Activated T-helper 17 cell treated with anti-CD3 and anti-CD28 coated beads, Interleukin-2, amount 50 U/mL, for 72 hours (primary cell): ENCODE measurements around the gene PCDHA8. TPM values are rescaled to one million over a fixed set of nuclear protein-coding genes. Genes with fewer than 3 reads are reported as not detected.
"Not testable (repeated sequence)": the region's sequence is repeated elsewhere in the genome, so short reads cannot be mapped to it uniquely, and the experiment has no call there.

ENCODE experiments used
- ATAC-seq: fragments of 150-1000 bp; cut with Tn5 transposase; replicated peaks from 2 replicates; pipeline ENCODE4 v1.10.0; 2021; ENCODE audit warnings: mild to moderate bottlenecking, moderate library complexity
- H3K27ac Mint-ChIP-seq: one replicate; pipeline ENCODE4 v1.8.0; 2022; ENCODE audit warnings: mixed read lengths
- H3K27me3 Mint-ChIP-seq: one replicate; pipeline ENCODE4 v1.8.0; 2022; ENCODE audit warnings: mixed read lengths
- H3K36me3 Mint-ChIP-seq: one replicate; pipeline ENCODE4 v1.8.0; 2022; ENCODE audit warnings: low read depth, mild to moderate bottlenecking, mixed read lengths
- H3K4me1 Mint-ChIP-seq: one replicate; pipeline ENCODE4 v1.8.0; 2022; ENCODE audit warnings: mixed read lengths
- H3K4me3 Mint-ChIP-seq: one replicate; pipeline ENCODE4 v1.8.0; 2022; ENCODE audit warnings: mild to moderate bottlenecking, mixed read lengths
- H3K9me3 Mint-ChIP-seq: one replicate; pipeline ENCODE4 v1.8.0; 2022; ENCODE audit warnings: mixed read lengths
- total RNA-seq, 2 donors: library from RNA; stranded (reverse); gene quantifications; one replicate each; pipeline ENCODE4 v1.2.3, GENCODE V29; 2022

PCDHA8 gene, protein sequence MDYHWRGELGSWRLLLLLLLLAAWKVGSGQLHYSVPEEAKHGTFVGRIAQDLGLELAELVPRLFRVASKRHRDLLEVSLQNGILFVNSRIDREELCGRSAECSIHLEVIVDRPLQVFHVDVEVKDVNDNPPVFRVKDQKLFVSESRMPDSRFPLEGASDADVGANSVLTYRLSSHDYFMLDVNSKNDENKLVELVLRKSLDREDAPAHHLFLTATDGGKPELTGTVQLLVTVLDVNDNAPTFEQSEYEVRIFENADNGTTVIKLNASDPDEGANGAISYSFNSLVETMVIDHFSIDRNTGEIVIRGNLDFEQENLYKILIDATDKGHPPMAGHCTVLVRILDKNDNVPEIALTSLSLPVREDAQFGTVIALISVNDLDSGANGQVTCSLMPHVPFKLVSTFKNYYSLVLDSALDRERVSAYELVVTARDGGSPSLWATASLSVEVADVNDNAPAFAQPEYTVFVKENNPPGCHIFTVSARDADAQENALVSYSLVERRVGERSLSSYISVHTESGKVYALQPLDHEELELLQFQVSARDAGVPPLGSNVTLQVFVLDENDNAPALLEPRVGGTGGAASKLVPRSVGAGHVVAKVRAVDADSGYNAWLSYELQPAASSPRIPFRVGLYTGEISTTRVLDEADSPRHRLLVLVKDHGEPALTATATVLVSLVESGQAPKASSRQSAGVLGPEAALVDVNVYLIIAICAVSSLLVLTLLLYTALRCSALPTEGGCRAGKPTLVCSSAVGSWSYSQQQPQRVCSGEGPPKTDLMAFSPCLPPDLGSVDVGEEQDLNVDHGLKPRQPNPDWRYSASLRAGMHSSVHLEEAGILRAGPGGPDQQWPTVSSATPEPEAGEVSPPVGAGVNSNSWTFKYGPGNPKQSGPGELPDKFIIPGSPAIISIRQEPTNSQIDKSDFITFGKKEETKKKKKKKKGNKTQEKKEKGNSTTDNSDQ
- total RNA-seq: not detected

DNA sequence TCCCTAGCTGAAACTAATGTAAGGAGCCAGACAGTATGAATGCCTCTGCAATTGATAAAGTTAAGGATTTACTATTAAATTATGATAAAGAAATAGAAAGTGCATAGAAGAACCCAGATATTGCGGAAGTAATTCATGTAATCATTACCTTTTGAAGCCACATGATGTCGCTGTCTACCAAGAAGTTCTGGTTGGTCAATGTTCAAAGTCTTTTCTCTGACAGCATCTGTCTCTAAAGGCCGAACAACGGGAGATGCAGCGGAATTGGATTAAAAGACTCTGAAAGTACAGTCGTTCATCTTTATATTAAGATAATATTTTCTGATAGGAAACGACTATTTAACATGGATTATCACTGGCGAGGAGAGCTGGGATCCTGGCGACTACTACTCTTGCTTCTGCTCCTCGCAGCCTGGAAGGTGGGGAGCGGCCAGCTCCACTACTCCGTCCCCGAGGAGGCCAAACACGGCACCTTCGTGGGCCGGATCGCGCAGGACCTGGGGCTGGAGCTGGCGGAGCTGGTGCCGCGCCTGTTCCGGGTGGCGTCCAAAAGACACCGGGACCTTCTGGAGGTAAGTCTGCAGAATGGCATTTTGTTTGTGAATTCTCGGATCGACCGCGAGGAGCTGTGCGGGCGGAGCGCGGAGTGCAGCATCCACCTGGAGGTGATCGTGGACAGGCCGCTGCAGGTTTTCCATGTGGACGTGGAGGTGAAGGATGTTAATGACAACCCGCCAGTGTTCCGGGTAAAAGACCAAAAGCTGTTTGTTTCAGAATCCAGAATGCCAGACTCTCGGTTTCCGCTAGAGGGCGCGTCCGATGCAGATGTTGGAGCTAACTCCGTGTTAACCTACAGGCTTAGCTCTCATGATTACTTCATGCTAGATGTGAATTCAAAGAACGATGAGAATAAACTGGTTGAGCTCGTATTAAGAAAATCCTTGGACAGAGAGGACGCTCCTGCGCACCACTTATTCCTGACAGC, at the start of gene PCDHA8:
TSS of gene PCDHA8 (plus strand) at position 210 of the 985 bp plus-strand sequence. CDS start at position 345, 135 bp downstream.
- no peak within 1 kb of the TSS for H3K27ac Mint-ChIP-seq

DNA sequence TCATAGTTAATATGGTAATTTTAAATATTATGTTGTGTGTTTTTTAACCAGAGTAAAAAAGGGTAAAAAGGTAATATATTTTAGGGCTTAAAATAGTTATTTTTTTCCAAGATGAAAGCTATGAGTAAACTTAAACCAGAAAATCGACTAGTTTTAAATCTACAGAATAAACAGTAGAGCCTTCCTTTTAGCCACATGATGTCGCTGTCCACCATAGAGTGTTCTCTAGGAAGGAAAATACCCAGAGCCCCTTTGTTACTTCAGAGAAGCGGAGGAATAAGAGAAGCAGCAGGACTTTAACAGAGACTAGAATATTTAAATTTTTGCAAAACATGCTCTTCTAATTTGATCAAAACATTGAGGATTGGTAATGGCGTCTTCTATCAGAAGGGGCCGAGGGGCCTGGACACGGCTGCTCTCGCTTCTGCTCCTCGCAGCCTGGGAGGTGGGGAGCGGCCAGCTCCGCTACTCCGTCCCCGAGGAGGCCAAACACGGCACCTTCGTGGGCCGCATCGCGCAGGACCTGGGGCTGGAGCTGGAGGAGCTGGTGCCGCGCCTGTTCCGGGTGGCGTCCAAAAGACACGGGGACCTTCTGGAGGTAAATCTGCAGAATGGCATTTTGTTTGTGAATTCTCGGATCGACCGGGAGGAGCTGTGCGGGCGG, 46.3 kb upstream of the PCDHA8 start, which contains the start of gene PCDHA2:
TSS of gene PCDHA2 (plus strand) at position 258 of the 664 bp plus-strand sequence.
- H3K4me1 Mint-ChIP-seq: no peaks in the 10 kb centered on the region
- H3K9me3 Mint-ChIP-seq: peaks cover 15% of the 10 kb centered on the region
- no peak for ATAC-seq
- H3K27ac Mint-ChIP-seq: no peak within 1 kb of the TSS
- H3K36me3 Mint-ChIP-seq: no peaks in the 10 kb centered on the region
- H3K27me3 Mint-ChIP-seq: peaks cover 18% of the 10 kb centered on the region
- no peak within 1 kb of the TSS for H3K4me3 Mint-ChIP-seq

More for the DNA sequence above, at the start of gene PCDHA8:
- Mint-ChIP-seq H3K9me3 (peaks cover 4% of the 10 kb centered on the region), H3K27me3 (peaks cover 15% of the 10 kb centered on the region), H3K36me3 (no peaks in the 10 kb centered on the region), H3K4me1 (no peaks in the 10 kb centered on the region), H3K4me3 (no peak within 1 kb of the TSS)
- ATAC-seq: no peak

DNA sequence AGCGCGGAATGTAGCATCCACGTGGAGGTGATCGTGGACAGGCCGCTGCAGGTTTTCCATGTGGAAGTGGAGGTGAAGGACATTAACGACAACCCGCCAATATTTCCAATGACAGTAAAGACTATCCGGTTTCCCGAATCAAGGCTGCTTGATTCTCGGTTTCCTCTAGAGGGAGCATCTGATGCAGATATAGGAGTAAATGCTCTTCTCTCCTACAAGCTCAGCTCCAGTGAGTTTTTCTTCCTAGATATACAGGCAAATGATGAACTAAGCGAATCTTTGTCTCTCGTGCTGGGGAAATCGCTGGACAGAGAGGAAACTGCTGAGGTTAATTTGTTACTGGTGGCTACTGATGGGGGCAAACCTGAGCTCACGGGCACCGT, 45.7 kb upstream of the PCDHA8 start:
- Mint-ChIP-seq H3K27ac (no peak overlapping the region), H3K36me3 (no peaks in the 10 kb centered on the region), H3K9me3 (peaks cover 16% of the 10 kb centered on the region), H3K4me3 (no peak overlapping the region), H3K4me1 (no peaks in the 10 kb centered on the region), H3K27me3 (peaks cover 21% of the 10 kb centered on the region)
- ATAC-seq: no peak

DNA sequence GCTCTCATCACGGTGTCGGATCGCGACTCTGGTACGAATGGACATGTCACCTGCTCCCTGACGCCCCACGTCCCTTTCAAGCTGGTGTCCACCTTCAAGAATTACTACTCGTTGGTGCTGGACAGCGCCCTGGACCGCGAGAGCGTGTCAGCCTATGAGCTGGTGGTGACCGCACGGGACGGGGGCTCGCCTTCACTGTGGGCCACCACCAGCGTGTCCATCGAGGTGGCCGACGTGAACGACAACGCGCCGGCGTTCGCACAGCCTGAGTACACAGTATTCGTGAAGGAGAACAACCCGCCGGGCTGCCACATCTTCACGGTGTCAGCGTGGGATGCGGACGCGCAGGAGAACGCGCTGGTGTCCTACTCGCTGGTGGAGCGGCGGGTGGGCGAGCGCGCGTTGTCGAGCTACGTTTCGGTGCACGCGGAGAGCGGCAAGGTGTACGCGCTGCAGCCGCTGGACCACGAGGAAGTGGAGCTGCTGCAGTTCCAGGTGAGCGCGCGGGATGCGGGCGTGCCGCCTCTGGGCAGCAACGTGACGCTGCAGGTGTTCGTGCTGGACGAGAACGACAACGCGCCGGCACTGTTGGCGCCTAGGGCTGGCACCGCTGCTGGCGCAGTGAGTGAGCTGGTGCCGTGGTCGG, 44.8 kb upstream of the PCDHA8 start:
- H3K27ac Mint-ChIP-seq, ATAC-seq, H3K4me1 Mint-ChIP-seq, H3K36me3 Mint-ChIP-seq, H3K4me3 Mint-ChIP-seq: not testable (repeated sequence)
- Mint-ChIP-seq H3K9me3 (peaks cover 17% of the 10 kb centered on the region), H3K27me3 (peaks cover 18% of the 10 kb centered on the region)

DNA sequence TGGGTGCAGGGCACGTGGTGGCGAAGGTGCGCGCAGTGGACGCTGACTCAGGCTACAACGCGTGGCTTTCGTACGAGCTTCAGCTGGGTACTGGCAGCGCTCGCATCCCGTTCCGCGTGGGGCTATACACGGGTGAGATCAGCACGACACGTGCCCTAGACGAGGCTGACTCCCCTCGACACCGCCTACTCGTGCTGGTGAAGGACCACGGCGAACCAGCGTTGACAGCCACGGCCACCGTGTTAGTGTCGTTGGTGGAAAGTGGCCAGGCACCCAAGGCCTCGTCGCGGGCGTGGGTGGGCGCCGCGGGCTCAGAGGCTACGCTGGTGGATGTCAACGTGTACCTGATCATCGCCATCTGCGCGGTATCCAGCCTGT, 44.3 kb upstream of the PCDHA8 start:
- no peak overlapping the region for H3K4me3 Mint-ChIP-seq
- peaks cover 13% of the 10 kb centered on the region for H3K9me3 Mint-ChIP-seq
- ATAC-seq: no peak
- no peaks in the 10 kb centered on the region for H3K4me1 Mint-ChIP-seq
- peaks cover 16% of the 10 kb centered on the region for H3K27me3 Mint-ChIP-seq
- H3K27ac Mint-ChIP-seq: no peak overlapping the region
- no peaks in the 10 kb centered on the region for H3K36me3 Mint-ChIP-seq

DNA sequence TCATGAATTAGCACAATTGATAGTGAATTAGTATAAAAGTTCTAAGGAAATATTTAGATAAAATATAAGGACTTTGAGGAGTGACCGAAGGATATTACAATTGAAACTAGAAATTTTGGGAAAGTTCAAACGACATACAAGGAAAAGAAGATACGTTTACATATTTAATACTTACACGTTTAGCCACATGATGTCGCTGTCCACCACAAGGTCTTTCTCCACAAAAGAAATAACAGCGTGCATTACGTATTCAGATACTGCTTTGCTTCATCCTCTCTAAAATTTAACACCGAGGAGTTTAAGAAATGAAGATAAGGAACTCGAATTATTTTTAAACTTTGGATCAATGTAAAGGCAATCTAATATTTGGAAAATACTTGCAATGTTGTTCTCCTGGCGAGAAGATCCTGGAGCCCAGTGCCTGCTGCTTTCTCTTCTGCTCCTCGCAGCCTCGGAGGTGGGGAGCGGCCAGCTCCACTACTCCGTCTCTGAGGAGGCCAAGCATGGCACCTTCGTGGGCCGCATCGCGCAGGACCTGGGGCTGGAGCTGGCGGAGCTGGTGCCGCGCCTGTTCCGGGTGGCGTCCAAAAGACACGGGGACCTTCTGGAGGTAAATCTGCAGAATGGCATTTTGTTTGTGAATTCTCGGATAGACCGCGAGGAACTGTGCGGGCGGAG, 40.0 kb upstream of the PCDHA8 start, which contains the start of gene PCDHA3:
TSS of gene PCDHA3 (plus strand) at position 242 of the 678 bp plus-strand sequence.
- Mint-ChIP-seq H3K27ac (no peak within 1 kb of the TSS), H3K27me3 (peaks cover 15% of the 10 kb centered on the region), H3K4me3 (no peak within 1 kb of the TSS), H3K9me3 (peaks cover 10% of the 10 kb centered on the region), H3K4me1 (no peaks in the 10 kb centered on the region), H3K36me3 (no peaks in the 10 kb centered on the region)
- no peak for ATAC-seq

DNA sequence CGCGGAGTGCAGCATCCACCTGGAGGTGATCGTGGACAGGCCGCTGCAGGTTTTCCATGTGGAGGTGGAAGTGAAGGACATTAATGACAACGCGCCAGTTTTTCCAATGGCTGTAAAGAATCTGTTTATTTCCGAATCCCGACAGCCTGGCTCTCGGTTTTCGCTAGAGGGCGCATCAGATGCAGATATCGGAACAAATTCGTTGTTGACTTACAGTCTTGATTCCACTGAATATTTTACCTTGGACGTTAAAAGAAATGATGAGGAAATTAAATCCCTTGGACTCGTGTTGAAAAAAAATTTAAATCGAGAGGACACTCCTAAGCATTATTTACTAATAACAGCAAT, 39.5 kb upstream of the PCDHA8 start:
- Mint-ChIP-seq H3K27me3 (peaks cover 17% of the 10 kb centered on the region), H3K4me3 (no peak overlapping the region), H3K36me3 (no peaks in the 10 kb centered on the region), H3K27ac (no peak overlapping the region), H3K4me1 (no peaks in the 10 kb centered on the region), H3K9me3 (peaks cover 10% of the 10 kb centered on the region)
- ATAC-seq: no peak

DNA sequence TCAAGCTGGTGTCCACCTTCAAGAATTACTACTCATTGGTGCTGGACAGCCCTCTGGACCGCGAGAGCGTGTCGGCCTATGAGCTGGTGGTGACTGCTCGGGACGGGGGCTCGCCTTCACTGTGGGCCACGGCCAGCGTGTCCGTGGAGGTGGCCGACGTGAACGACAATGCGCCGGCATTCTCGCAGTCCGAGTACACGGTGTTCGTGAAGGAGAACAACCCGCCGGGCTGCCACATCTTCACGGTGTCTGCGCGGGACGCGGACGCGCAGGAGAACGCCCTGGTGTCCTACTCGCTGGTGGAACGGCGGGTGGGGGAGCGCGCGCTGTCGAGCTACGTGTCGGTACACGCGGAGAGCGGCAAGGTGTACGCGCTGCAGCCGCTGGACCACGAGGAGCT, 38.6 kb upstream of the PCDHA8 start:
- not testable (repeated sequence) for H3K4me1 Mint-ChIP-seq, H3K36me3 Mint-ChIP-seq, H3K27ac Mint-ChIP-seq, H3K4me3 Mint-ChIP-seq, ATAC-seq
- peaks cover 10% of the 10 kb centered on the region for H3K9me3 Mint-ChIP-seq
- peaks cover 21% of the 10 kb centered on the region for H3K27me3 Mint-ChIP-seq

DNA sequence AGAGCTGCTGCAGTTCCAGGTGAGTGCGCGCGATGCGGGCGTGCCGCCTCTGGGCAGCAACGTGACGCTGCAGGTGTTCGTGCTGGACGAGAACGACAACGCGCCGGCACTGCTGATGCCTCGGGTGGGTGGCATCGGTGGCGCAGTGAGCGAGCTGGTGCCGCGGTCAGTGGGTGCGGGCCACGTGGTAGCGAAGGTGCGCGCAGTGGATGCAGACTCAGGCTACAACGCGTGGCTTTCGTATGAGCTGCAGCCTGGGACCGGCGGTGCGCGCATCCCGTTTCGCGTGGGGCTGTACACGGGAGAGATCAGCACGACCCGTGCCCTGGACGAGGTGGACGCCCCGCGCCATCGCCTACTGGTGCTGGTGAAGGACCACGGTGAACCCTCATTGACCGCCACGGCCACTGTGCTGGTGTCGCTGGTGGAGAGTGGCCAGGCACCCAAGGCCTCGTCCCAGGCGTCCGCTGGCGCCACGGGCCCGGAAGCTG, 38.2 kb upstream of the PCDHA8 start:
- no peak for ATAC-seq
- Mint-ChIP-seq H3K27me3 (peaks cover 21% of the 10 kb centered on the region), H3K9me3 (peaks cover 10% of the 10 kb centered on the region), H3K36me3 (no peaks in the 10 kb centered on the region), H3K4me3 (no peak overlapping the region), H3K27ac (no peak overlapping the region), H3K4me1 (no peaks in the 10 kb centered on the region)

DNA sequence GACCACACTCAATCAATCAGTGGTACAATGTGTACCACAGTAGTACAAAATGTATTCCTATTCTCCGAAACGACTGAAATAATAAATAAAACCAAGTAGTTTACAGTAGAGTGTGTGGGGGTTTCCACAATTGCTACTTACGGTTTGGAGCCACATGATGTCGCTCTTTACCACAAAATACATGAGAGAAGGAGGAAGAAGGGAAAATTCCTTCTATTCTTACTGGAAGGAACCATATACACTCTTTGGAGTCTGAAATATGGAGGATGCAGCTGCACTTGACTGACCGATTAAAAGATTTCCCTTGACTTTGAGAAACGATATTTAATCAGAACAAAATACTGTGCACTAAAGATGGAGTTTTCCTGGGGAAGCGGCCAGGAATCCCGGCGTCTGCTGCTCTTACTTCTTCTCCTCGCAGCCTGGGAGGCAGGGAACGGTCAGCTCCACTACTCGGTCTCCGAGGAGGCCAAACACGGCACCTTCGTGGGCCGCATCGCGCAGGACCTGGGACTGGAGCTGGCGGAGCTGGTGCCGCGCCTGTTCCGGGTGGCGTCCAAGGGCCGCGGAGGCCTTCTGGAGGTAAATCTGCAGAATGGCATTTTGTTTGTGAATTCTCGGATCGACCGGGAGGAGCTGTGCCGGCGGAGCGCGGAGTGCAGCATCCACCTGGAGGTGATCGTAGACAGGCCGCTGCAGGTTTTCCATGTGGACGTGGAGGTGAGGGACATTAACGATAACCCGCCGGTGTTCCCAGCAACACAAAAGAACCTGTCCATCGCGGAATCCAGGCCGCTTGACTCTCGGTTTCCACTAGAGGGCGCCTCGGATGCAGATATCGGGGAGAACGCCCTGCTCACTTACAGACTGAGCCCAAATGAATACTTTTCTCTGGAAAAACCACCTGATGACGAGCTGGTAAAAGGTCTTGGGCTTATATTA, 33.9 kb upstream of the PCDHA8 start, which contains the start of gene PCDHA4:
TSS of gene PCDHA4 (plus strand) at position 235 of the 942 bp plus-strand sequence.
- H3K27ac Mint-ChIP-seq: no peak within 1 kb of the TSS
- peaks cover 7% of the 10 kb centered on the region for H3K9me3 Mint-ChIP-seq
- no peak within 1 kb of the TSS for H3K4me3 Mint-ChIP-seq
- no peaks in the 10 kb centered on the region for H3K36me3 Mint-ChIP-seq
- no peaks in the 10 kb centered on the region for H3K4me1 Mint-ChIP-seq
- no peak for ATAC-seq
- H3K27me3 Mint-ChIP-seq: peaks cover 16% of the 10 kb centered on the region

DNA sequence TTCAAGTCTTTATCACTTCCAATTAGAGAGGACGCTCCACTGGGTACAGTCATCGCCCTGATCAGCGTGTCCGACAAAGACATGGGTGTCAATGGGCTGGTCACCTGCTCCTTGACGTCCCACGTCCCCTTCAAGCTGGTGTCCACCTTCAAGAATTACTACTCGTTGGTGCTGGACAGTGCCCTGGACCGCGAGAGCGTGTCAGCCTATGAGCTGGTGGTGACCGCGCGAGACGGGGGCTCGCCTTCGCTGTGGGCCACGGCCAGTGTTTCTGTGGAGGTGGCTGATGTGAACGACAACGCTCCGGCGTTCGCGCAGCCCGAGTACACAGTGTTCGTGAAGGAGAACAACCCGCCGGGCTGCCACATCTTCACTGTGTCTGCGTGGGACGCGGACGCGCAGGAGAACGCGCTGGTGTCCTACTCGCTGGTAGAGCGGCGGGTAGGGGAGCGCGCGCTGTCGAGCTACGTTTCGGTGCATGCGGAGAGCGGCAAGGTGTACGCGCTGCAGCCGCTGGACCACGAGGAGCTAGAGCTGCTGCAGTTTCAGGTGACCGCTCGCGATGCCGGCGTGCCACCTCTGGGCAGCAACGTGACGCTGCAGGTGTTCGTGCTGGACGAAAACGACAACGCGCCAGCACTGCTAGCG, 32.6 kb upstream of the PCDHA8 start:
- H3K4me1 Mint-ChIP-seq, H3K4me3 Mint-ChIP-seq, ATAC-seq, H3K27ac Mint-ChIP-seq, H3K36me3 Mint-ChIP-seq: not testable (repeated sequence)
- Mint-ChIP-seq H3K9me3 (peaks cover 11% of the 10 kb centered on the region), H3K27me3 (peaks cover 19% of the 10 kb centered on the region)
